Neural crest cell (in vitro differentiated cells): ENCODE measurements around the gene BAIAP3. TPM values are rescaled to one million over a fixed set of nuclear protein-coding genes. Genes with fewer than 3 reads are reported as not detected.

ENCODE experiments used
- DNase-seq: peaks from one replicate; pipeline ENCODE4 v3.0.0; 2021; ENCODE audit warnings: low read depth, mixed read lengths, low spot score
- H3K27ac Mint-ChIP-seq: one replicate; pipeline ENCODE4 v1.8.0; 2021; ENCODE audit warnings: mild to moderate bottlenecking, mixed read lengths; ENCODE audit not compliant: unreplicated experiment
- H3K27me3 Mint-ChIP-seq: 2 replicates; pipeline ENCODE4 v1.8.0; 2021; ENCODE audit warnings: low read depth, mild to moderate bottlenecking, mixed read lengths
- H3K36me3 Mint-ChIP-seq: 2 replicates; pipeline ENCODE4 v1.8.0; 2021; ENCODE audit warnings: low read depth, mild to moderate bottlenecking, mixed read lengths
- H3K4me1 Mint-ChIP-seq: 2 replicates; pipeline ENCODE4 v1.8.0; 2021; ENCODE audit warnings: mixed read lengths
- H3K4me3 Mint-ChIP-seq: one replicate; pipeline ENCODE4 v1.8.0; 2021; ENCODE audit warnings: mild to moderate bottlenecking, mixed read lengths
- H3K9me3 Mint-ChIP-seq: 2 replicates; pipeline ENCODE4 v1.8.0; 2021; ENCODE audit warnings: mixed read lengths
- CTCF ChIP-seq: fragments of 200-600 bp; sonication (generic); conservative IDR thresholded peaks from 2 replicates; pipeline ENCODE4 v1.5.0; 2021; ENCODE audit warnings: antibody characterized with exemption, mild to moderate bottlenecking
- total RNA-seq: library from RNA; stranded (reverse); gene quantifications from 2 replicates; pipeline ENCODE4 v1.2.1, GENCODE V29; 2021

BAIAP3 gene
- total RNA-seq, 1 donor from 2014 or later = 3.4 TPM

DNA sequence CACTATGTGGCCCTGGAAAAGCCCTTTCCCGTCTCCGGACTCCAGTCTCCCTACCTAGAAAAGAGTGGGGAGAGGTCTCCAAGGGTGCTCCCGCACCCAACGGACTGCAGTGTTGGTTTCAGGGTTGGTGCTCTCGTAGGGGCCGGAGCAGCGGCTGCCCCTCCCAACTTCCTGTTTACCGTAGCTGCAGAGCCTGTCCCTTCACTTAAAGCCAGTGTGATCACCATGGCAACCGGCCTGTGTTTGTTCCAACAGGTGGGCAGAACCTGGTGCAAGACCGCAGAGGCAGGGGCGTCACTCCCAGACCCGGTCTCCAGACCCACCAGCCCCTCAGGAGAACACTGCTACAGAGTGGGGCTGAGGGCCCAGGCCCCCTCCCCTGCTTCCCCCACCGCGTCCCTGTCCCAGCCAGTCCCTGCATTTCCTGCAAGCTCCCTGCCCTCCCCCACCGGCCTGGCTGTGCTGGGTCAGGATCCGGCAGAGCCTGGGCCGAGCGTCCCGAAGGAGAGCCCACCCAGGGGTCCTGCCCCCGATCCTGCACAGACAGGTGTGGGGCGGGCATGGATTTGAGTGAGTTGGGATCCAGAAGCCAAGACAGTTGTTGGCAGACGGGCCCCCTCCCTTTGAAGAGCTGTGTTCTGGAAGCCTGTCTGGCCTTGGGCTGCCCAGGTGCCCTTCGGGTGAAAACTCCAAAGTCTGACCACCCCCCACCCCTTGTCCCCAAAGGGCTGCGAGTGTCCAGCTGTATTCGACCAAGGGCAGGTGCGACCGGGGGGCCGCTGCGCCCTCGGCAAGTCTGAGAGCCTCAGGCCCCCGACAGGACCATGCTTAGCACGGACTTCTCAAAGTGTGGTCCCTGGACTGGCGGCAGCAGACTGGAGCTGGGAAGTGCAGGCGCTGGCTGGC, 1.5 kb upstream of the BAIAP3 start:
- Mint-ChIP-seq H3K4me1 (peaks cover 12% of the 10 kb centered on the region), H3K36me3 (no peaks in the 10 kb centered on the region), H3K4me3 (peak overlapping the region; percentile 67), H3K9me3 (no peaks in the 10 kb centered on the region), H3K27me3 (peaks cover 57% of the 10 kb centered on the region), H3K27ac (no peak overlapping the region)
- no peak for DNase-seq
- TF ChIP-seq CTCF = no peak

- Mint-ChIP-seq H3K36me3 (no peaks in the 10 kb centered on the region), H3K27me3 (peaks cover 60% of the 10 kb centered on the region), H3K27ac (no peak overlapping the region)
Observed at GRCh38 chr16:1332618-1333148, 762 bp upstream of the BAIAP3 start.

GRCh38 chr16:1333854-1334700, 632 bp downstream of the BAIAP3 start:
- no peaks in the 10 kb centered on the region for H3K36me3 Mint-ChIP-seq
- TF ChIP-seq CTCF = no peak
- no peak for DNase-seq
- peaks cover 60% of the 10 kb centered on the region for H3K27me3 Mint-ChIP-seq
- H3K4me1 Mint-ChIP-seq = peaks cover 12% of the 10 kb centered on the region
- no peaks in the 10 kb centered on the region for H3K9me3 Mint-ChIP-seq
- no peak overlapping the region for H3K4me3 Mint-ChIP-seq
- no peak overlapping the region for H3K27ac Mint-ChIP-seq

More at GRCh38 chr16:1332618-1333148, 762 bp upstream of the BAIAP3 start:
- DNase-seq = no peak
- H3K9me3 Mint-ChIP-seq = no peaks in the 10 kb centered on the region
- no peak for TF ChIP-seq CTCF
- peak overlapping the region; percentile 61 for H3K4me3 Mint-ChIP-seq
- H3K4me1 Mint-ChIP-seq = peaks cover 12% of the 10 kb centered on the region

GRCh38 chr16:1334739-1335138, 1.3 kb downstream of the BAIAP3 start:
- no peak for TF ChIP-seq CTCF
- no peak for DNase-seq
- H3K4me3 Mint-ChIP-seq = no peak overlapping the region
- H3K27ac Mint-ChIP-seq = no peak overlapping the region
- peaks cover 12% of the 10 kb centered on the region for H3K4me1 Mint-ChIP-seq
- no peaks in the 10 kb centered on the region for H3K9me3 Mint-ChIP-seq
- peaks cover 53% of the 10 kb centered on the region for H3K27me3 Mint-ChIP-seq
- H3K36me3 Mint-ChIP-seq = no peaks in the 10 kb centered on the region

DNA sequence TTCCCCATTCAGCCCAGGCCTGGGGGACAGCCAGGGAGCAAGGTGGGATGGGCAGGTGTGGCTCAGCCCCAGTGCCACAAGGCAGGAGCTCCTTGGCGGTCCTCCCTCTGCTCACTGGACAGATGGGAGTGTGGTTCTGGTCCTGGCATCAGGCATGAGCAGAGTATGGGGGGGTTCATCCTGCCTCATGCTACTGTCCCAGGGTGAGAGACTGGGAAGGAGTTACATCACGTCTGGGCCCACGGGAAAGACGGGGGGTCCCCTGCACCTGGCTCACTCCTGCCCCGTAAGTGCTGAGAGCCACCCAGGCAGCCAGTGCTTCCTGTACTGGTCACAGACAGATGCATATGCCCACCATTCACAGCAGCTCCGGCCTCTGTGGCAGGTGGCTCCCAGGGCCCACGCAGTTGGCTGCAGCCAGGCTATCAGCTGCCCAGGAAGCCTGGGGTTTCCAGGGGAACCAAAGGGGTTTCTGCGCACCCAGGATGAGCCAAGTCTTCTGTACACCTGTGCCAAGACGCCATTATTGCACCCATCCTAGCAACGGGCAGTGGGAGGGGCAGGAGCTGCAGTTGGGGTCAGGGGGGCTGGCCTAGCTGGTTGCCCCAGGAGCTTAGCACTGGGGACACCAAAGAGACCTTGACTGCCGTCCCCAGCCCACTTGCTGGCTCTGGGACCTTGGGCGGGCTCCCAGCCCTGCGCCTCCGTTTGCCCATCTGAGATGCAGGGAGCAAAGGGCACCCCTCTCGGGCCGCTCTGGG, 1.9 kb downstream of the BAIAP3 start:
- Mint-ChIP-seq H3K36me3 (no peaks in the 10 kb centered on the region), H3K4me1 (peaks cover 12% of the 10 kb centered on the region), H3K27ac (no peak overlapping the region), H3K9me3 (no peaks in the 10 kb centered on the region), H3K4me3 (peak overlapping the region; percentile 54), H3K27me3 (peaks cover 54% of the 10 kb centered on the region)
- TF ChIP-seq CTCF = no peak
- no peak for DNase-seq
